ENCODE data around the gene WDR4.
A peak's percentile ranks its signal among the peaks of the same experiment; 100 is the strongest.
"Not testable (repeated sequence)": the region's sequence is repeated elsewhere in the genome, so short reads cannot be mapped to it uniquely, and the experiment has no call there.

The WDR4 gene

DNA sequence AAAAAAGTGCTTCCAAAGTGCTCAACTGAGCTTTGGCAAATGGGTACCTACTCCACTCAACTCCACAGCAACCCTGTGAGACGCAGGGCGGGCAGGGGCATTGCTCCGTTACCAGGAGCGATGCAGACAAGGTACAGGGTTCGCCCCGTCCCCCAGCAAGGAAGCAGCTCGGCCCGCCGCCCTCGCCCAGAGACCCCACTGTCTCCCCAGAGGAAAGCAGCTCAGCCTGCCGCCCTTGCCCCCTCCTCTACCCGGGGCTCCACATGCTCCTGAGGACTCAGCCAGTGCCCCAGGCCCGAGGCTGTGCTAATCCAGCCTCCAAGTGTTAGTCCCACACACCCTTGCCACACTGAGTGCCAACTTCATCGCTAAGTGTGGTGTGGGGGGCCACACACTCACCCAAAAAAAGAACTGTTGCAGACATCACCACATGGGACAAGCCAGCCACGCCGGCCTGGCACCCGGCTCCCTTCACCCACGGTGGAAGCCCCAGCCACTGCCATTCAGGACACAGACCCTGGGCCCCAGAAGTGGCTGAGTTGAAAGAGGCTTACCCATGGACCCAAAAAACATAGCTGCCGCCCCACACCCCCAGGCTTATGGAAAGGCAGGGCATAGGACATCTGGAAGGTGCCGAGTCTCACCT, 26.3 kb downstream of the WDR4 start:
- no peak for DNase-seq (ENCODE audit: low read depth)
- TF ChIP-seq, protein P1, sequence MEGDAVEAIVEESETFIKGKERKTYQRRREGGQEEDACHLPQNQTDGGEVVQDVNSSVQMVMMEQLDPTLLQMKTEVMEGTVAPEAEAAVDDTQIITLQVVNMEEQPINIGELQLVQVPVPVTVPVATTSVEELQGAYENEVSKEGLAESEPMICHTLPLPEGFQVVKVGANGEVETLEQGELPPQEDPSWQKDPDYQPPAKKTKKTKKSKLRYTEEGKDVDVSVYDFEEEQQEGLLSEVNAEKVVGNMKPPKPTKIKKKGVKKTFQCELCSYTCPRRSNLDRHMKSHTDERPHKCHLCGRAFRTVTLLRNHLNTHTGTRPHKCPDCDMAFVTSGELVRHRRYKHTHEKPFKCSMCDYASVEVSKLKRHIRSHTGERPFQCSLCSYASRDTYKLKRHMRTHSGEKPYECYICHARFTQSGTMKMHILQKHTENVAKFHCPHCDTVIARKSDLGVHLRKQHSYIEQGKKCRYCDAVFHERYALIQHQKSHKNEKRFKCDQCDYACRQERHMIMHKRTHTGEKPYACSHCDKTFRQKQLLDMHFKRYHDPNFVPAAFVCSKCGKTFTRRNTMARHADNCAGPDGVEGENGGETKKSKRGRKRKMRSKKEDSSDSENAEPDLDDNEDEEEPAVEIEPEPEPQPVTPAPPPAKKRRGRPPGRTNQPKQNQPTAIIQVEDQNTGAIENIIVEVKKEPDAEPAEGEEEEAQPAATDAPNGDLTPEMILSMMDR (IDR thresholded peaks at IDR 0.05; ENCODE audit: low read depth, low read length, missing control alignments) = no peak
- no peak overlapping the region for H3K4me3 ChIP-seq (ENCODE audit: low read depth, low read length)

DNA sequence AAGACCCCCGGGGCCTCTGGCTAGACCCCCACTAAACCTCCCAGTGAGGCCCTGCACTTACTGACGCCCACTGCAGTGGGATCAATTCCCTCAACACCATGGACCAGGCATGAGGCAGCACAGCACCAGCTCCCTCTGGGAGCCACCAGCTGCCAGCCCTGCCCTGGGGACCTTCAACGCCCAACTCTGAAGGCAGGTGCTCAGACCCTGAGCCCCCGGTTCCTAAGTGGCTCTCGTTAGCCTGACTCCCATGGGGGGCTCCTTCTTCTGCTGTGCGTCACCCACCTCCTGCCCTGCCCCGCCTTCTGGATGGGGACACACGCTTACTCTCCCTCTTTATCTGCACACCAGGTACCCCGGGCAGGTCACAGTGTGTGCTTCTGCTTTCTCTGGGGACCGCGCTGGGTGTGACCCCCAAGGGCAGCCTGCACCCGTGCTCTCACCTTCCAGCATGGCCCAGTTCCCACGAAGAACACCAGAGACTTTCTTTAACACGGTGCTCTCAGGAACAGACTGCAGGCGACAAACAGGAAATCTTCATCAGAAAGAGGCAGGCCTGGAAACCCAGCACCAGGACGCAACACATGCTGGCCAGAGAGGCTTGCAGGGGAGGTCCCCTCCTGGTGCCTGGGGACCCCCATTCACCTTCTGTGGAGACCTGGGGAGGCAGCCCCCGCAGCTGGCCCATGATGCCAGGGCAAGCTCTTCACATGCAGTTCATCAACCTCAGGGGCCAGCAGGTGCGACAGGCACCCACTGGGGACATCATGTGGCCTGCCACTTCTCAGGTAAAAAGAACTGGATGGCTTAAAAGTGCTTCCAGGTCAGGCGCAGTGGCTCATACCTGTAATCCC, 27.3 kb downstream of the WDR4 start:
- no peak overlapping the region for H3K4me3 ChIP-seq (ENCODE audit: low read depth, low read length)
- DNase-seq (ENCODE audit: low read depth) = no peak
- TF ChIP-seq, protein P1 (IDR thresholded peaks at IDR 0.05; ENCODE audit: low read depth, low read length, missing control alignments) = no peak

DNA sequence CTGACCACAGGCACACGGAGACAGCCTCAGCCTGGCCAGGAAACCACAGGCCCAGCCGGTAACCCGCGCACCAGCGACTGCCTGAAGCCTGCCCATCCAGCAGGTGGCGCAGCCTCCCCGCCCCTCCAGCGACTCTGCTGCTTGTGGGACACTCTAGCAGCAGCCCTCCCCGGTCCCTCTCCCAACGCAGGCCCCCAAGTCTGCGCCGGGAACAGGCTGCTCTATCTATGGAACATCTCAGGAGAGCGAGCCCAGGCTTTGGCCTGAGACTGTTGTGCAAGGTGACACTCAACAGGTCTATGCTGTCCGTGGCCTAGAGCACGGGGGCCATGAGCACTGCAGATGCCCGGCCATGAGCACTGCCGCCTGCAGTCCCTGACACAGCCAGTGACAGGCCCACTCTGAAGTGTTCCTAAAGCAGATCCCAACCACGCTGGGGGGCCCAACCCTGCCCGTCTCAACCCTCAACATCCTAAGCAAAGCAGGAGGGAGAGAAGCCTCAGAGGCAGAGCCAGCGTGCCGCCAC, 28.4 kb downstream of the WDR4 start:
- DNase-seq (ENCODE audit: low read depth) = no peak
- H3K4me3 ChIP-seq (ENCODE audit: low read depth, low read length) = no peak overlapping the region
- TF ChIP-seq, protein P1 (IDR thresholded peaks at IDR 0.05; ENCODE audit: low read depth, low read length, missing control alignments) = peak; percentile 58

DNA sequence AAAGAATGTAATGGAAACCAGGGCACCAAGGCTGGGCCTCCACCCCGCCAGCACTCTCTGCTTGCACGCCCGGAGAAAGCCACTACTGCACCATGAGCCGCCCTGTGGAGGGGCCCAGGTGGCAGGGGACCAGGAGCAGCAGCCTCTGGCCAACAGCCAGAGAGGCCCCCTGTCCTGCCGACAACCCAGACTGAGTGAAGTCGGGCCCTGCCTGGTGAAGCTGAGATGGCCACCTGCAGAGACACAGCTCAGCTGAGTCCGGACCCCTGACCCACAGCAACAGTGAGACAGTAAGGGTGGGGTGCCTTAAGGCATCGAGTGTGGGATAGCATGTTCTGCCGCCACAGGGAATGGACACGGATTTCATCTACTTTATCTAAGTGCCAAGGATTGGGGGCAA, 28.9 kb downstream of the WDR4 start:
- TF ChIP-seq, protein P1 (IDR thresholded peaks at IDR 0.05; ENCODE audit: low read depth, low read length, missing control alignments) = no peak
- no peak for DNase-seq (ENCODE audit: low read depth)
- no peak overlapping the region for H3K4me3 ChIP-seq (ENCODE audit: low read depth, low read length)

DNA sequence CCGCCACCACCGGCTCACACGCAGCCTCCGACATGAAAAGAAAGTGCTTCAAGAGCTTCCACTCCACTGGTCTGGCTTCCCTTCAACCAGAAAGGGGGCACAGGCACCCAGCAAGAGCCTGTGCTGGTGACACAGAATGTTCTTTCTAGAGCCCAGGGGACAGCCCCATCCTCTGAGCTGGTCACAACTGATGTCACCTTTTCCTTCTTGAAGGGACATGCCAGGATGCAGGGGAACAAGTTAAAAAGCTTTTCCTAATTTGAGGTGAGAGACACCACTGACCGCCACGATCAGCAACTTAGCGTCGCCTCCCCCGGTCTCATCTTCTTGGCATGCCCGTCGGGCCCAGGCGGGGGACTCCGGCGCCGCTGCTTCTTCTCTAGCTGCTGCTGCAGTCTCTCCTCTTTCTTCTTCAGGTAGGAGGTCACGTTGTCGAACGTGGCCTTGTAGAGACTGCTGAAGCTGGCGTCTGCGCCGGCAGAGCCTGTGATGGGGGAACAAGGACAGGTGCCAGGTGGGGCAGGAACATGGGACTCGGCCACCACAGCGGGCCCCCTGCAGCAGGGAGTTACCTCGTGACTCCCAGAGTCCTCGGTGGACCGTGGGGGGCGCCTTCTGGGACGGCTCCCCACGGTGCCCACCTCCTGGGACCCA, 29.5 kb downstream of the WDR4 start:
- H3K4me3 ChIP-seq (ENCODE audit: low read depth, low read length) = no peak overlapping the region
- TF ChIP-seq, protein P1 (IDR thresholded peaks at IDR 0.05; ENCODE audit: low read depth, low read length, missing control alignments) = no peak
- no peak for DNase-seq (ENCODE audit: low read depth)

DNA sequence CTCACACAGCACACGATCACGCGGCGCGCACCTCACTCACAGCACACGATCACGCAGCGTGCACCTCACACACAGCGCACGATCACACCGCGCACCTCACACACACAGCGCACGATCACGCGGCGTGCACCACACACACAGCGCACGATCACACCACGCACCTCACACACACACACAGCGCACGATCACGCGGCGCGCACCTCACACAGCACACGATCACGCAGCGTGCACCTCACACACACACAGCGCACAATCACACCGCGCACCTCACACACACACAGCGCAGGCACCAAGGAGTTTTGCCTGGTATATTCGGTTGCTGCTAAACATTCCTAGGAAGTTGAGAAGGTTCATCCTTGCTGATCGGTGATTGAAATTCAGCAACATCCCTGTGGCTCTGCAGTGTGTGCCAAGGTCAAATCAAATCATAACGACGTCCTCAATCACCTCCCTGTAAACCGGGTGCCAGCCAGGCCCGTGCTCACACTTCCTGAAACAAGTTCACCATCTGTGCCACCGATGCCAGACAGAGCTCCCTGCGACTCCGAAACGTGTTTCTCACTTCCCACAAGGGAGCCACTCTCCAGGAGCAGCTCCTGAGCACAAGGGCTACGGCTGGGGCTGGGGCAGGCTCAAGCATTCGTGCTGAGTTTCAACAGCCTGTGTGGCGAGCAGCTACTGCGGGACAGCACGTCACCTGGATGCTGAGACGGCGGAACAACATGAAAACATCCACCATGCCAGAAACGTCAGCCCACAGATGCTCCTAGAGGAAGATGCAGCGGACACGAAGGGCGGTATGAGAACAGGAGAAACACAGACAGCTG, 30.2 kb downstream of the WDR4 start:
- H3K4me3 ChIP-seq (ENCODE audit: low read depth, low read length) = no peak overlapping the region

DNA sequence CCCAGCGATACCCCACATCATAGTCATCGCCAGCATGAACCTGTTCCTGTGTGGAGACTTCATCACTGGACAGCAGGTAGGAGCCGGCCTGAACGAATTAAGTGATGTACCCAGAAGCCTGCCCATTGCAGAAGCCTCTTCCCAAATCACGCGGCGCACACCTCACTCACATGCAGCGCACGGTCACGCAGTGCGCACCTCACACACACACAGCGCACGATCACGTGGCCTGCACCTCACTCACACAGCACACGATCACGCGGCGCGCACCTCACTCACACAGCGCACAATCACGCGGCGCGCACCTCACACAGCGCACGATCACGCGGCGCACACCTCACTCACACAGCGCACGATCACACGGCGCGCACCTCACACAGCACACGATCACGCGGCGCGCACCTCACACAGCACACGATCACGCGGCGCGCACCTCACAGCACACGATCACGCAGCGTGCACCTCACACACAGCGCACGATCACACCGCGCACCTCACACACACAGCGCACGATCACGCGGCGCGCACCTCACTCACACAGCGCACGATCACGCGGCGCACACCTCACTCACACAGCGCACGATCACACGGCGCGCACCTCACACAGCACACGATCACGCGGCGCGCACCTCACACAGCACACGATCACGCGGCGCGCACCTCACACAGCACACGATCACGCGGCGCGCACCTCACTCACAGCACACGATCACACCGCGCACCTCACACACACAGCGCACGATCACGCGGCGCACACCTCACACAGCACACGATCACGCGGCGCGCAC, 31.0 kb downstream of the WDR4 start:
- not testable (repeated sequence) for H3K4me3 ChIP-seq (ENCODE audit: low read depth, low read length); DNase-seq (ENCODE audit: low read depth)

More for the DNA sequence above, 30.2 kb downstream of the WDR4 start:
- DNase-seq (ENCODE audit: low read depth) = no peak
- TF ChIP-seq, protein P1 (IDR thresholded peaks at IDR 0.05; ENCODE audit: low read depth, low read length, missing control alignments) = no peak

Data from GM12864 (cell line).